Left lung (tissue), 10 donors: ENCODE results near the gene P2RX2. TPM values are rescaled to one million over a fixed set of nuclear protein-coding genes. Genes with fewer than 3 reads are reported as not detected.

Experiments
- ATAC-seq: fragments of 200-7000 bp; cut with Tn5 transposase; one replicate; pipeline ENCODE4 v1.9.1; 2020; ENCODE audit warnings: moderate library complexity
- DNase-seq, 4 donors: peaks; one replicate each; pipeline ENCODE4 v3.0.0-alpha.2; 2013 to 2020
- H3K27ac ChIP-seq, 2 donors: fragments of 200-600 bp; sonication (generic) in 1 of 2; one replicate each; pipeline versions ENCODE4 v1.5.0 to v1.8.0; 2020 to 2021
- H3K27me3 ChIP-seq, 2 donors: fragments of 200-600 bp; sonication (generic) in 1 of 2; one replicate each; pipeline versions ENCODE4 v1.5.0 to v1.8.0; 2020 to 2021
- H3K36me3 ChIP-seq, 2 donors: fragments of 200-600 bp; sonication (generic) in 1 of 2; one replicate each; pipeline versions ENCODE4 v1.5.0 to v1.8.0; 2020 to 2021
- H3K4me1 ChIP-seq, 2 donors: fragments of 200-600 bp; one replicate each; pipeline ENCODE4 v1.8.0; 2021
- H3K4me3 ChIP-seq, 2 donors: fragments of 200-600 bp; sonication (generic) in 1 of 2; one replicate each; pipeline versions ENCODE4 v1.5.0 to v1.8.0; 2020 to 2021; ENCODE audit warnings: mild to moderate bottlenecking in 1 of 2
- H3K9me3 ChIP-seq, 2 donors: fragments of 200-600 bp; sonication (generic) in 1 of 2; one replicate each; pipeline versions ENCODE4 v1.5.0 to v1.8.0; 2020 to 2021
- intact Hi-C, 2 donors: fragments of 100-400 bp; cut with DNase I; formaldehyde crosslinking; loops; one replicate each; pipeline versions ENCODE4 v1.11.2 to v1.14.2; 2022
- polyA plus RNA-seq, 6 donors: library from polyadenylated mRNA; unstranded; fragments of 120-200 nt; gene quantifications; one replicate each; pipeline ENCODE4 v1.2.1, GENCODE V29; 2013; ENCODE audit not compliant: insufficient read length in 6 of 6
- total RNA-seq, 2 donors: library from RNA; stranded (reverse); fragmentation: NEBNext Ultra II Directional; extraction: Animal tissue kit (Norgen Biotek cat#: 25700); gene quantifications; one replicate each; pipeline ENCODE4 v1.2.1, GENCODE V29; 2021
- TF ChIP-seq, protein P1 (sequence below), 2 donors: fragments of 200-600 bp; sonication (generic) in 1 of 2; IDR thresholded peaks; one replicate each; pipeline versions ENCODE4 v1.5.0 to v1.8.0; 2021; ENCODE audit warnings: antibody characterized with exemption in 2 of 2
- donor health status: DM: no; HTN: yes; CAD: no.
- donor health status: DM: no; HTN: no; CAD: no.

Gene P2RX2
- total and polyA plus RNA-seq, 8 donors = 4.2 to 10.9 (median 5.3) TPM; not detected in 2

DNA sequence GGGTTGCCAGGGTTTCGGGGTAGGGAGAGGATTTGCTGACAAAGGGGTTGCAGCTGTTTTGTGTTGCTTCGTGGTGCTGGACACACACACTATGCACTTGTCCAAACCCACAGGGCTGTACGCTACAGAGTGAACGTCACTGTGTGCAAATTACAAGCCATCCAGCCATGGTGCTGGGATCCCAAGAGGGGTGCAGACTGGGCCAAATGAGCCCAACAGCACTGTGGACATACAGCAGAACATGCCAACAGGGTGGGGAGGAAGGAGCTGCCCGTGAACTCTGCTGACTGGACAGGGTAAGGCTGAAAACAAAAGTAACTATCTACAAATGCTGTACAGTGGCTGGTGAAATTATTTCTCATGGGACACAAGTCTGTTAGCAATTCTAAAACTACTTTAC, 43.4 kb downstream of the P2RX2 start:
- no peak for DNase-seq
- Histone ChIP-seq H3K27ac (no peak overlapping the region), H3K27me3 (no peaks in the 10 kb centered on the region), H3K4me1 (peaks cover 0 to 14% of the 10 kb centered on the region in 2 donors), H3K4me3 (no peak overlapping the region), H3K9me3 (no peaks in the 10 kb centered on the region), H3K36me3 (peaks cover 0 to 97% of the 10 kb centered on the region in 2 donors)
- ATAC-seq = no peak
- TF ChIP-seq, protein P1, sequence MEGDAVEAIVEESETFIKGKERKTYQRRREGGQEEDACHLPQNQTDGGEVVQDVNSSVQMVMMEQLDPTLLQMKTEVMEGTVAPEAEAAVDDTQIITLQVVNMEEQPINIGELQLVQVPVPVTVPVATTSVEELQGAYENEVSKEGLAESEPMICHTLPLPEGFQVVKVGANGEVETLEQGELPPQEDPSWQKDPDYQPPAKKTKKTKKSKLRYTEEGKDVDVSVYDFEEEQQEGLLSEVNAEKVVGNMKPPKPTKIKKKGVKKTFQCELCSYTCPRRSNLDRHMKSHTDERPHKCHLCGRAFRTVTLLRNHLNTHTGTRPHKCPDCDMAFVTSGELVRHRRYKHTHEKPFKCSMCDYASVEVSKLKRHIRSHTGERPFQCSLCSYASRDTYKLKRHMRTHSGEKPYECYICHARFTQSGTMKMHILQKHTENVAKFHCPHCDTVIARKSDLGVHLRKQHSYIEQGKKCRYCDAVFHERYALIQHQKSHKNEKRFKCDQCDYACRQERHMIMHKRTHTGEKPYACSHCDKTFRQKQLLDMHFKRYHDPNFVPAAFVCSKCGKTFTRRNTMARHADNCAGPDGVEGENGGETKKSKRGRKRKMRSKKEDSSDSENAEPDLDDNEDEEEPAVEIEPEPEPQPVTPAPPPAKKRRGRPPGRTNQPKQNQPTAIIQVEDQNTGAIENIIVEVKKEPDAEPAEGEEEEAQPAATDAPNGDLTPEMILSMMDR (IDR thresholded peaks at IDR 0.05) = no peak
- intact Hi-C loops = no loop called here

DNA sequence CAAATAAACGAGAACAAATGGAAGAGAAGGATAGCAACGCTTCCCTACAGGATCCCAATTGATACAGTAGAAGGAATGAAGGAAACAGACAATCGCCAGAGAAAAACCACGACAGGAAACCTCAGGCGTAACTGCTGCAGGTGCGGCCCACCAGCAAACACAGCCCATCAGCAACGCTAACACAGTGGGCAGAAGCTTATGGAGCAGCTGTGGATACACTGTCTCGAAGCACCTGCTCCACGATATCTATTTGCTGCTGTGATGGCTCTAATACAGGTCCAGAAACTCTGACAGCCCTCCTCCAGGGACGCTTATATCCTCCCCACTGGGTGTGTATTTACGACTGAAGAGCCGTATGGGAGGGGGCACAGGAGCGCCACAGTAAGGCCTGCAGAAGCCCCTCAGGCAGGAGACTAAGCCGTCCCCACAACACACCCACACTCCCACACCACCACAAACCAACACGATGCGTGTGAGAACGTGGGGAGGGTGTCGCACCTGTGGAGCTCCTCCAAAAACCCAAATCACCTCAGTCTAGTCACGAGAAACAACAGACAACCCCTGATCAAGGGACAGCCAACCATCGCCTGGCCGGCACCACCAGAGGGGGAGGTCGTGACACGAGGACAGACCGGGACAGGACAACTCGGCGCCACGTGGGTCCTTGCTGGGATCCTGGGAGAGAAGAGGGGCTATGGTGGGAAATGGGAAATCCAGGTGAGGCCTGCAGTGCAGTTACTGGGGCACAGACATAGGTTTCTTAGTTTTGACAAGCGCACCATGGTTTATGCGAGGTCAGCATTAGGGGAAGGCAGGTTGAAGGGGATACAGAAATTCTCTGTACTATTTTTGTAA, 44.6 kb downstream of the P2RX2 start:
- ATAC-seq (no peak), DNase-seq (no peak)
- TF ChIP-seq, protein P1 (IDR thresholded peaks at IDR 0.05) = no peak
- H3K4me3 ChIP-seq = no peak overlapping the region
- peaks cover 0 to 14% of the 10 kb centered on the region in 2 donors for H3K4me1 ChIP-seq
- H3K36me3 ChIP-seq = peaks cover 0 to 97% of the 10 kb centered on the region in 2 donors
- no peaks in the 10 kb centered on the region for H3K9me3 ChIP-seq
- no peaks in the 10 kb centered on the region for H3K27me3 ChIP-seq
- intact Hi-C loops = no loop called here
- H3K27ac ChIP-seq = peak overlapping the region in 1 of 2 donors; percentile 16

DNA sequence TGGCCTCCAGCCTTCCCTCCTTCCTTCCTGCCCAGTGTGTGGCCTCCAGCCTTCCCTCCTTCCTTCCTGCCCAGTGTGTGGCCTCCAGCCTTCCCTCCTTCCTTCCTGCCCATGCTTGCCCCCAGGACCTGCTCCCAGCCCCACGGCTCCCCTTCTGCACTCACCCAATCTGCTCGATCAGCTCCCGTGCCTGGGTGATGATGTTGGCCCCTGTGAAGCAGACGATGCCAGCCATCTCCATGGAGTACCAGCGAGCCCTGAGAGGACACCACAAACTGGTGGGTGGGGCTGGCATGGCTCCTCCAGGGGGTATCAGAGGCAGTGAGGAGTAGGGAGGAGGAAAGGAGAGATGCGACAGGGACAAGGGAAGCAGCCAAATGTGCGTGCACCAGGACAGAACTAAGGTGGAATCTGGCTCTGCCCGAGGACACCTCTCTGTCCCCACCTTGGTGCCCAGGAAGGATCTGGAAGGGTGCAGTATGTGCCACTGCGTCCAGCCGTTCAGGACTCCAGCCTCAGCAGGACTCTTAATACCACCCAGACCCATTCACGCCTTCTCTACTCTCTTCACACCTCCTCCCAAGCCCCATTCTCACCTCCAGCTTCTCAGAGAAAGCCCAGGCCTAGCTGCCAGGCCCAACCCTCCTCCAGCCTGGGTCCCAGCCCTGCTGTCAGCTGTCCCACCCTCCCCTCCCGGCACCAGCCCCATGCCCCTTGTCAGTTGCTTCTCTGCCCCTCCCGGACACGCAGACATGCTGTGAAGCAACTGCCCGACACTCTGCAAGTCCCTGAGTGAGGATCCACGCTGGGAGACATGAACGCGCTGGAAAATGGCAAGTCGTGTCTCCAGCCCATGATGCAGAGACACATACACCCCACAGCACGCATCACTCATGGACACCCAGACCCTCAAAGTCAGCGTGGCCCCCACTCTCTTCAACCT, 45.9 kb downstream of the P2RX2 start:
- DNase-seq (no peak), ATAC-seq (no peak)
- Histone ChIP-seq H3K9me3 (no peaks in the 10 kb centered on the region), H3K27ac (no peak overlapping the region), H3K4me3 (no peak overlapping the region), H3K27me3 (no peaks in the 10 kb centered on the region), H3K4me1 (peaks cover 0 to 14% of the 10 kb centered on the region in 2 donors), H3K36me3 (peaks cover 0 to 97% of the 10 kb centered on the region in 2 donors)
- intact Hi-C loops = no loop called here
- TF ChIP-seq, protein P1 (IDR thresholded peaks at IDR 0.05) = no peak

DNA sequence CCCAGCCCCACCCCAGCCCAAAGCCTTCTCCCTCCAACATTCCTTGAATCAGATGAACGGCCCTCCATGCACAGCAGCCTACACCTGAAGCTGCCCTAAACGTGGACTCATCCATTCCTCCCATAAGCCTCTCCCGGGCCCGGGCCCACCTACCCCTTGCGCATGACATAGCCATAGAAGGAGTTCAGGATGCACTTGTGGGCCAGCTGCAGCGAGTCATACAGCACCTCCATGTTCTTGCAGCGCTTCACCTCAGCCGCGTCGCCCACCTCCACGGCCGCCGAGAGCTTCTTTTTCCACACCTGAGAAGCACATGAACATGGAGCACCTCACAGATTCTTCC, 46.5 kb downstream of the P2RX2 start:
- ATAC-seq (no peak), DNase-seq (no peak)
- H3K4me1 ChIP-seq = peaks cover 0 to 14% of the 10 kb centered on the region in 2 donors
- no peak overlapping the region for H3K4me3 ChIP-seq
- intact Hi-C loops = no loop called here
- TF ChIP-seq, protein P1 (IDR thresholded peaks at IDR 0.05) = no peak
- no peaks in the 10 kb centered on the region for H3K27me3 ChIP-seq
- no peak overlapping the region for H3K27ac ChIP-seq
- peaks cover 0 to 95% of the 10 kb centered on the region in 2 donors for H3K36me3 ChIP-seq
- no peaks in the 10 kb centered on the region for H3K9me3 ChIP-seq

DNA sequence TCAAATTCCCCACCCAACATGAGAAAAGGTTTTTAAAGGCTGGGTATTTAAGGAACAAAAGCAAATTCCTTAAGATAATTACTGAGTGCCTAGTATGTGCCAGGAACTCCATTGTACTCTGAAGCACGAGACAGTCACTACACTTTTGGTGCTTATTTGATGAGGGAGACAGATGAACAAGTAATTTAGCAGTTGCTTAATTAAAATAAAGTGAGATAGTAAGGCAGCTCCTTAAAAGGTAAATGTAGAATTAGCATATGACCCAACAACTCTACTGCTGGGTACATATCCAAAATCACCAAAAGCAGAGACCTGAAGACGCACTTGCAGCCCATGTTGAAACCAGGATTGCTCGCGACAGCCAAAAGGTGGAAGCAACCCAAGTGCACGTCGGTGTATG, 47.2 kb downstream of the P2RX2 start:
- TF ChIP-seq, protein P1 (IDR thresholded peaks at IDR 0.05) = no peak
- peaks cover 0 to 14% of the 10 kb centered on the region in 2 donors for H3K4me1 ChIP-seq
- H3K4me3 ChIP-seq = no peak overlapping the region
- no peak overlapping the region for H3K27ac ChIP-seq
- DNase-seq (no peak), ATAC-seq (no peak)
- H3K36me3 ChIP-seq = peaks cover 0 to 95% of the 10 kb centered on the region in 2 donors
- H3K9me3 ChIP-seq = no peaks in the 10 kb centered on the region
- intact Hi-C loops = no loop called here
- H3K27me3 ChIP-seq = no peaks in the 10 kb centered on the region
